NCI-H2196 (cell line): ENCODE measurements around the gene FREM3.
A peak's percentile ranks its signal among the peaks of the same experiment; 100 is the strongest.
"Not testable (repeated sequence)": the region's sequence is repeated elsewhere in the genome, so short reads cannot be mapped to it uniquely, and the experiment has no call there.

Experiments used
- DNase-seq: peaks from one replicate; lab custom pipeline; 2025; ENCODE audit not compliant: unreplicated experiment; lab: John Stamatoyannopoulos, UW

The FREM3 gene

DNA sequence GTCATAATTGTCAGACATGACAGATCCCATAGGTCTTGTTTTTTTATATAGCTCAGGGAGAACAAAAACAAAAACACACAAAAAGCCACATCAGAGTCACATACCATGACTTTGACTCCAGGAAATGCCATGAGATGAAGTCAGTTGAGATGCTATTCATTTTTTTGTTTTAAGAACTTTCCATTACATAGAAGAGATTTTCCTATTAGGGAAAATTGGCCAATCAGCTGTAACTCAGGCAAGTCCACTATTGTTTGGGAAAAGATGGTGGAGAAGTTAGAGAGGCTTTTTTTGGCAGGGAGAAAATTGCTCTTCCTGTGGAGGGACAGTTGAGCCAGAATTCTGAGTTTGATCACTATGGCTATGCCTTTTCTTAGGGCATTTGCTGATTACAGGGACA is 114.4 kb downstream of the FREM3 start:
- DNase-seq, result no peak

DNA sequence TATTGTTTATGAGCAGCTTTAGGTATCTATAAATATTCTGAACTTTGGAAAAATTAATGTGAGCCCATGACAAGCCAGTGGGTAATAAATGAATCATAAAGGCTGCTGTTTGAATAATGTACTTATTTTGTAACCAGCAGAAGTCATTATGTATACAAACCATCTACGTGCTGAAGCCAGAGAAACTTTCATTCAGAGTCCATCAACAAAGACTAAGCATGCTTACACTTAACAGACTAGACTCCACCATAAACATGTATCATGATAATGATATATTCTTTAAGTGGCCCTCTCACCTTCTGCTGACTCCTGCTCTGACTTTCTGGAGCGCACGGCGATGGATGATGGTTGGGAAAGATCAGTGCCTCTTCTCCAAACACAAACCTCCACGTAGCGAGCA is 114.9 kb downstream of the FREM3 start:
- no peak for DNase-seq

DNA sequence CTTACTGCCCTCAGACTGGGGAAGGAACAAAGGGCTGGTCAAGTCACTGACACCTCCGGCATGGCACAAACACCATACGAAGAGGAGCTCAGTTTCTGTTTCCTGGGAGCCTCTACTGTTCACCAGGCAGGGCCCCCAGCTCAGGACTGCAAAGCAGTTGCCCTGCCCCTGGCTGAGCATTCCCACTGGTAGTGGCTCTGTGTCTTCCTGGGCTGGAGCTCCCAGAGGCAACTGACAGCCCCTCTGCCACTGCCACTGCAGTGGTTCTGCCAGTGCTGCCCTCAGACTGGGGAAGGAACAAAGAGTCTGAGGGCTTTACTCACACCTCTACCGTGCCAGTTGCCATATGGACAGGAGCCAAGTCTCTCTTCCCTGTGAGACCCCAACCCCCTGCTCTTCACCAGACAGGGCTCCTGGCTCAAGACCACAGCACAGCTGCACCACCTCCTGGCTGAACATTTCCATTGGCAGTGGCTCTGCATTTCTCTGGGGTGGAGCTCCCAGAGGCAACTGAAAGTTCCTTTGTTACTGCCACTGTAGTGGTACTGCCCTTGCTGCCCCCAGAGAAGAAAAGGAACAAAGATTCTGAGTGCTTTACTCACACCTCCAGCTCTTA is 119.0 kb downstream of the FREM3 start:
- no peak for DNase-seq

DNA sequence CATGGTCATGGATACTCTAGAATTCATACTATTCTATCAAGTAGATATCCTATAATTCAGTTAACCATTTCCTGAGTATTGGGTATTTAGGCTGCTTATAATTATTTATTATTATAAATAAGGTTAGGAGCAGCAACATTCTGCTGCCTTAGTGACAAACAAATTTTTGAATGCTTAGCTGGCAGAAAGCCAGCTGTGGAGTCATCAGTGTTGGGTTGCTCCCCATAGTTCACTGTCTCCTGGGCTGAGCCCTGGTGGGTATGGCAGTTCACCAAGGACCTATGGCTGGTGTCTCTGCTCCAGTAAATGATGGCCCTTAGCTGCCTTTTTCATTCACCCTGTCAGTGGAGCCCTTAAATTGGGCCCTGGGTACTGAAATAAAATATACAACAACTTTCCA is 125.1 kb downstream of the FREM3 start:
- DNase-seq, result no peak

DNA sequence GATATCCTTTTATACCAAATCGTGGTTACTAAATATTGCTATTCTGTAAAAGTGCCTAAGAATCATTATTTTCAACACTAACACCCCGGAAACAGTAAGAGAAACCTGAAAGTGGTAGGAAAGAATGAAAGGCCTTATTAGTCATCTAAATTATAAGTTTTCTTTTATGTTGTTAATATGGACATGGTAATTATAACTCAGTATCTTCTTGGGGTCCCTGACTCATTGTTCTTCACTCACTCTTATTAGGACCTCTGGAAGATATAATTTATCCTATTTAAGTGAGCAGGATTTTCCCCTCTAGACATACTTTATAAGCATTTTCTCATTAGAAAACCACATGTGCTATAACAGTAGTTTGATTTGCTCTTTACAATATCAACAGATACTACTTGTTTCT is 136.0 kb downstream of the FREM3 start:
- no peak for DNase-seq

DNA sequence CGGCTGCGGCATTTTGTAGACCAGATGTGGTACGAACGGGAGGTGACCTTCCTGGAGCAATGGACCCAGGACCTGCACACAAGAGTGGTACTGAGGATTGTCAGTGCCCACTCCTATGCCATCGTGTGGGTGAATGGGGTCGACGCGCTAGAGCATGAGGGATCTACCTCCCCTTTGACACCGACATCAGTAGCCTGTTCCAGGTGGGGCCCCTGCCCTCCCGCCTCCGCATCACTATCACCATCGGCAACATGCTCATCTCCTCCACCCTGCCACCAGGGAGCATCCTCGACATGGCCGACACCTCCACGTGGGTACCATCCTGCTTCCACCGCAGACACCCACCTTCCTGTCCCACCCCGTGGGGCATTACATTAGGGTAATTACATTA is 140.7 kb downstream of the FREM3 start:
- no peak for DNase-seq

DNA sequence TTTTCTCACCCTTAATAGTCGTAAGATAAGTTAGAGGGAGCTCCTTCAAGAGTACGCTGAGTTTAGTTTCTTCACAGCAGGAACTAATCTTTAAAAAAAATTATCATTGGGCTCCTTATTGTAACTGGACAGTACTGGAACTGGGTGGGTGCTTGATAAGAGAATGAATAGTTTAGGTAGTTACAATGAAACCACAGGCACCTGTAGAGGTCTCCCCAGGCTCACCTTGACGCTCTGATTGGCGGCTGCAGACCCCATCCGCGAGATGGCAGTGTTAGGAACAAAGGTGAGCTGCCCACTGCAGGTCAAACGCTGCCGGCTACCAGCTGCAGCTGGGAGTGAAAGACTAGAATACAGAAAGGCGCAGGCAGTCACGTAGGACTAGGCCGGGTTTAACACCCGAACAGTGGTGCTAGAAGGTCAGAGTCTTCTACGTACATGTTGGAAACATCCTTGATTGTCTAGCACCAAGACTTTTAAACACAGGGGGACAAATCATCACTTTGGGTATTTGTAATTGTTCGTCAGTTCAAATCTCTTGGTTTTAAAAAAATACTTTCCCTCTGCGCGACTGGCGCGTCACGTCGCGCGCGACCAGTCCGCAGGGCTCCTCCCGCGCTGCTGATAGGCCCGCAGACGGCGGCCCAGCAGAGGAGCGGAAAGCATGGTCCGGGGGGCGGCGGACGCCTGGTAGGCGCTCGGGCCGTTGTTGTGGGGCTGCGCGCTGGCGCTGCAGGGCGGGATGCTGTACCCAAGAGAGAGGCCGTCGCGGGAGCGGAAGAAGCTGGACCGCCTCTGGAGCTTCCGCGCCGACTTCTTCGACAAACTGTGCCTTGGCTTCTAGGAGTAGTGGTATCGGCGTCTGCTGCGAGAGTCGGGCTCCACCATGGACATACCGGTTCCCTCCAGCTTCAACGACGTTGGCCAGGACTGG is 141.4 kb downstream of the FREM3 start:
- DNase-seq, result peak; percentile 68

DNA sequence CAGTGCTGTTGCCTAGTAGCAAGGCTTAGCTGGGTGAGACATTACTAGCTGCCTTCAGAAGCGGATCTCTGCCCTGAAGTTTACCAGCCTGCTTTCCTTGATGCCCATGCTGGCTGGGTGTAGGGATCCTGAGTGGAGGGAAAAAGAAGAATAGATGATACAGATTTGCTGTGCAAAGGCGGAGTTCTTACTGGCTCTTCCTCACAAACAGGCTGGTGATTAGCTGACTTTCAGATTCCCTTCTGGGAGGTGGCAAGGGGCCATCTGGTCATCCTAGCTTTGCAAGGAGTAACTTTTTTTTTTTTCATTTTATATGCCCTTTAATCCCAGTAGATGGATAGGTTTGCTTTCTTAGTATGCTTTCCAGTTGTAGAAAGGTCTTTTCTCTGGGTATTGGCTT is 142.2 kb downstream of the FREM3 start:
- no peak for DNase-seq

DNA sequence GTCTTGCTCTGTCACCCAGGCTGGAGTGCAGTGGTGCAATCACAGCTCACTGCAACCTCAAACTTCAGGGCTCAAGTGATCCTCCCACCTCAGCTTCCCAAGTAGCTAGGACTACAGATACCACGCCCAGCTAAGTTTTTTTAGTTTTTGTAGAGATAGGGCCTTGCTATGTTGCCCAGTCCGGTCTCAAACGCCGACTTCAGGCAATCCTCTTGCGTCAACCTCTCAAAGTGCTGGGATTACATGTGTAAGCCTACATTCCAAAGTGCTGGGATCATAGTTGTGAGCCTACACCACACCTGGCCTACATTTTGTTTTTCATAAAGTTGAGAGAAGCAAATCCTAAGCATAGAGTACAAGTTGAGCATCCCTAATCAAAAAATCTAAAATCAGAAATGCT is 144.8 kb downstream of the FREM3 start:
- no peak for DNase-seq

DNA sequence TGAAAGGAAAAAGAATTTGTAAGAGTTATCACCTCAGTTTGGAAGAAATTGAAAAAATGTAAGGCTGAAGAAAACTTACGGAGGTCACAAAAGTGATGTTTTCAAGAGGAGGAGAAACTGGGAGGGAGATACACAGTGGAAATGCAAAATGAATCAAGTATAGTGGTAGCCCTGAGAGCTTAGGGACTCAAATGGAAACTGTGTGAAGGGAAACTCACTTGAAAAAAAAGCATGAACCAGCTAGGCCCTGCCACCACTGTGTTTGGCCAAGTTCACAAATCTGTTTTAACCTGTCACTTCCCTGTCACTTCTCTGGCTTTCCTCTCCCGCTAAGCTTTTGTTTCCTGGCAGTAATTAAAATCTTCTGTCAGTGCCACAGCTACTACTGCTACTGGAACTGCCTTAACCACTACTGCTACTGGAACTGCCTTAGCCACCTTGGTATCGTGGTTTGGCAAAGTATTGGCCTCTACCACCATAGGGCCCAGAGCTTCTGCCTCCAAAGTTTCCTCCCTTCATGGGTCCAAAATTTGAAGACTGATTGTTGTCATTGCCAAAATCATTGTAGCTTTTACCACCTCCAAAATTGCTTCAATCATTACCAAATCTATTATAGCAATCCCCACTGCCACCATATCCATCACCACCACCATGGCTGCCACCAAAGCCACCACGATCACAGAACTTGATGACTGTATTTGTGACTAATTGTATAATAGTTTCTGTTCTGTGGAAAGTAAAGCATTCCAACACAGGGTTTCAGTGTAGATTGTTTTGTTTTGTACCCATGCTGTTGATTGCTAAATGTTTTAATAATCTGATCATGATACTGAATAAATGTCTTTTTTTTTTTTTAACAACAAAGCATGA is 145.5 kb downstream of the FREM3 start:
- DNase-seq, result no peak

DNA sequence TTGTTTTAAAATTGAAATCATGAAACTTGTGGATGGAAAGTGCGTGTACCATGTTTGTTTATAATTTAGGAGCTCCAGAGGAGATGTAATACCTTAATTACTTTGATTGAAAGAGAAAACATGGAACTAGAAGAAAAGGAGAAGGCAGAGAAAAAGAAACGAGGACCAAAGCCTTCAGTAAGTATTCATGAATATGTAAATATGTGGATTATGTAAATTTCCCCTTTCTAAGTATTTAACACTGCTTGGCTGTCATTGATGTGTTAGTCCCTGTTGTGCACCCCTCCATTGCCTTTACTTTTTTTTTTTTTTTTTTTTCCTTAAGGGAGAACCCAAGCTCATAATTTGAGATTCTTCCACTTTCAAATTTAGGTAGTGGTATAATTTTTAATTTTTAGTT is 150.5 kb downstream of the FREM3 start:
- DNase-seq, result no peak

DNA sequence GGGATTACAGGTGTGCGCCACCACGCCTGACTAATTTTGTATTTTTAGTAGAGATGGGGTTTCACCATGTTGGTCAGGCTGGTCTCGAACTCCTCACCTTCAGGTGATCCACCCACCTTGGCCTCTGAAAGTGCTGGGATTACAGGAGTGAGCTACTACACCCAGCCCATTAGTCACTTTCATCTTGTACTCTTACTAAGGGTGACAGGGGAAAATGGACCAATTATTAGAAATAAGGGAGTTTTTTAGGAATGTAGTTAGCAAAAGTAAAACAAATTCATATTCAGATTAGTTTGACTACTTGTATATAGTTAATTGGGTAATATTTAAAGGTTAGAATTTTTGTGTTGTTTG is 160.8 kb downstream of the FREM3 start:
- no peak for DNase-seq

DNA sequence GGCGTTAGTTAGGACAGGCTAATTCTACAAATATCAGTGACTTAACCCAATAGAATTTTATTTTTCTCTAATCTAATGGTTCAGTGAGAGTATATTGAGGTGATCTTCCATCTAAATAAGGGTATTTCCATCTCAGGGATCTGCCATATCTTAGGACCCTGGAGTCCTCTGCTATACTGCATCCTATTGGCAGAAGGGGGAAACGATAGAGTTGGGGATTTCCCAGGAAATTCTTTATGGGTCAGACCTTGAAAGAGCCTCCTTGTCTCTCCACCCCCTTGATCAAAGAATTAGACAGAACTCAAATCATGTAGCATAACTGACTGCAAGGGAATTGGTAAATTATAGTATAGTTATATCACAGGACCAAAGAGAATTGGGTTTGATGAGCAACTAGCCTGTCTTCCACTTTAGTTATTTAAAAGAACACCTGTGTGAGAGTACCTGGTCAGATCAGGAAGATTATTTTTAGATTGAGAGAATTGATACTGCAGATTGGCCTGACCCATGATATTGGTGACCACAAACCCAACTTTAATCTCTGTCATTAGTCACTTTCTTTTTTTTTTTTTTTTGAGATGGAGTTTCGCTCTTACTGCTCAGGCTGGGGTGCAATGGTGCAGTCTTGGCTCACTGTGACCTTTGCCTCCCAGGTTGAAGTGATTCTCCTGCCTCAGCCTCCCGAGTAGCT is 161.4 kb downstream of the FREM3 start:
- DNase-seq, result no peak

DNA sequence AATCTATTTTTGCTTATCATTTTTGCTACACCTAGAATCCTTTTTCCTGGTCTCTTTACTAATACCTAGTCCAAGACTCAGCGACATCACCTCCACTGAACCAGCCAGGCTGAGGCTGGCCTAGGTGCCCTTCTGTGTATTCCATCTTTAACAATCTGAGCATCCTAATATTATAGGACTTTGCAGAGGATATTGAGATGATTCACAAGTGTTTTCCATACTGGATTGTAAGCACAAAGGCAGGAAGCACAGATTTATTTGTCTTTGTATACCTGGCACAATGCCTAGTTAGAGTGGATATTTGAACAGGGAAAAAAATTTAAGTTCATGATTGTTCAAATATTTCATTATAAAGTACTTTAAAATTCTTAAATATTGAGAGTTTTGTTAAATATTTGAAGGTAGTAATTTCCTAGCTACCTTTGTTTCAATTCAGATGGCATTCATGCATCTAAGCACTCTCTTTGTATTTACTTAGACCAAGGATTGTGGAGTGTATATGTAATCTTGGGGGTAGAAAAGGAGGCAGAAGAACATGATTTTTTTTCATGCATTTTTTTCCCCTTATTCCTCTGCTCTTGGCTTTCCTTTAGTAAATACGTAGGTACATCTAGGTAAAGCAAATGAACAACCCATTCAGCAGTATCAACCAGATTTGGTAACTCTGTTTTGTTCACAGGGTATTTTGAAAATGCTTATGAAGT is 168.5 kb downstream of the FREM3 start:
- no peak for DNase-seq

DNA sequence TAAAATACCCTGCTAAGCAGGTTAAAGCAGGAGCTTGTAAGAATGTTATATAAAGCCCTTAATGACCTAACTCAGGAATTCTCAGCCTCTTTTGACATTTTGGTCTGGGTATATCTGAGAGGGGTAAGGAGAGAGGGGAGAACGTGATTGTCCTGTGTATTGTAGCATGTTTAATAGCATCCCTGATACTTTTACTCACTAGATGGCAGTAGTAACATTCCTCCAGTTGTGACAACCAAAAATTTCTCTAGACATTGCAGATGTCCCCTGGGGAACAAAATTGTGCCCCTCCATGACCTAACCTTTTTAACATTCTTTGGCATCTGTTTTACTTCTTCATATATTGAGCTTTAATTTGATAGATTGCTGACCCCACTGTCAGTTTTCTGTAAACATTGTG is 169.1 kb downstream of the FREM3 start:
- DNase-seq, result no peak

DNA sequence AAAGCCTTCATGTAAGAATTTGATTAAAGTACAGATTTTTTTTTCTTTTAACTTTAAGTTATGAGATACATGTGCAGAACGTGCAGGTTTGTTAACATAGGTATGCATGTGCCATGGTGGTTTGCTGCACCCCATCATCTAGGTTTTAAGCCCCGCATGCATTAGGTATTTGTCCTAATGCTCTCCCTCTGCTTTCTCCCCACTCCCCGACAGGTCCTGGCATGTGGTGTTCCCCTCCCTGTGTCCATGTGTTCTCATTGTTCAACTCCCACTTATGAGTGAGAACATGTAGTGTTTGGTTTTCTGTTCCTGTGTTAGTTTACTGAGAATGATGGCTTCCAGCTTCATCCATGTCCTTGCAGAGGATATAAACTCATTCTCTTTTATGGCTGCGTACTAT is 172.4 kb downstream of the FREM3 start:
- not testable (repeated sequence) for DNase-seq
